Testis (tissue), 2 donors: Measurements from ENCODE around the gene SHISA2.
"Not testable (repeated sequence)": the region's sequence is repeated elsewhere in the genome, so short reads cannot be mapped to it uniquely, and the experiment has no call there.

Source experiments
- CTCF ChIP-seq, 3 experiments: fragments of 450-650 bp in 2 of 3; fragments of 200-600 bp in 1 of 3; sonication (generic) in 1 of 3; IDR thresholded peaks; one replicate each; pipeline ENCODE4 v1.5.1; 2016 to 2019; ENCODE audit warnings: antibody characterized with exemption in 3 of 3, mild to moderate bottlenecking in 2 of 3, moderate library complexity in 1 of 3
- POLR2A ChIP-seq: fragments of 450-650 bp; IDR thresholded peaks from one replicate; pipeline ENCODE4 v1.6.1; 2017; ENCODE audit warnings: antibody characterized with exemption, mild to moderate bottlenecking, moderate library complexity

GRCh38 chr13:26069642-26070041, 17.8 kb upstream of the SHISA2 start:
- not testable (repeated sequence) for TF ChIP-seq CTCF (IDR thresholded peaks at IDR 0.05); POLR2A
